NCI-H82 treated with DMSO at 0.1 percent for 48 hours (cell line): ENCODE data around the gene EPHA2.
"Not testable (repeated sequence)": the region's sequence is repeated elsewhere in the genome, so short reads cannot be mapped to it uniquely, and the experiment has no call there.

Experiments
- DNase-seq: peaks from one replicate; lab custom pipeline; 2025; ENCODE audit not compliant: unreplicated experiment; lab: John Stamatoyannopoulos, UW

Gene EPHA2

GRCh38 chr1:16122350-16122881 is 33.5 kb downstream of the EPHA2 start:
- no peak for DNase-seq

DNA sequence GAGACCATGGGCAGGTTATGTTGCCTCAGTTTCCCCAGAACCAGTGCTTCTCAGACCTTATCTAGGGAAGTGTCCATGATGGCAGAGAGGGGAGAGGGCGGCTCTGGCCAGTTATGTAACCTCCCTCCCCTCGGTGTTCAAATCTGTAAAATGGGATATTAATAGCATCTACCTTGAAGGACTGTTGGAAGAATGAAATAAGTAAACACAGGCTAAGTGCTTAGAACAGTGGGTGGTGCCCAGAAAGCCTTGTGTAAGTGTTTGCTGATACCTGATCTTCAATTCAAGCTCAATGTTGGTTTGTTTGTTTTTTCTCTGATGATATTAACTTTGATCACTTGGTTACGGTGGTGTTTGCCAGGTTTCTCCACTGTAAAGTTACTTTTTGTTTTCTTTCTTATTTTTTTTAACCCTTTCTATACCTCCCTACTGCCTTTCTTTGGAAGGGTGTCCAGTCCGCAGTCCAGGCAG is 34.9 kb downstream of the EPHA2 start:
- no peak for DNase-seq

DNA sequence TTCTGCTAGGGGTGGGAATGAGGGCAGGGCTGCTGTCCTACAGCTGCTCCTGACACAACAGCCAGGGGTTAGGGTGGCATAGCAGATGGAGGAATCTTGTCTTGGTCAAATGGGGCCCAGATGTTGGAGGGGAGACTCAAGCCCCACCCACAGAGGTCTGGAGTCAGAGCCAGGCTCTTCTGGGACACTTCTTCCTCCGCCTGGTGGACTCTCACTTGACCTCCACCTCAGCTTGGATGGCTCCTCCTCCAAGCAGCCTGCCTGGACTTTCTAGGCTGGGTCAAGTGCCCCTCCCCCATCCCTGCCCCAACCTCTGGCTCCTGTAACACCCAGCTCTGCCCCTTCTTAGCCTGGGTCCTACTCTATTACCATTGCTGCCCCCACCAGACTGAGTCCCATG is 35.5 kb downstream of the EPHA2 start:
- no peak for DNase-seq

GRCh38 chr1:16119926-16120325 is 35.9 kb downstream of the EPHA2 start:
- no peak for DNase-seq

DNA sequence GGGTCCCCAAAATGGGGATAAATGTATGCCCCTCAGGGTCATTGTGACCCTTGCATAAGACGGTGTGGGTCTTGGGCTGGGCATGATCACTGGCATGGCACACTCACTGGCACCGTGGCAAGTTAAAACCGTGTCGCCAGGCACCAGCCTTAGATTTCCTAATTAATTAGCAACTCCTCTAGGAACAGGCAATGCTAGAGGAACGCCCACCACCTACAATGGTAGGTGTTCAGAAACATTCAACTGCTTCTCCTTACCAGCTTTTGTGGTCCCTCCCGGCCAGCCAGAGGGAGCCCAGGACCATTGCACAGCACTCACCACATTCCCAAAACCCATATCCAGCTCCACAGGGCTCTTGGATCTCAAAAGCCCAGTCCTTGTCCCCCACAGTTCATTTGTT is 36.4 kb downstream of the EPHA2 start:
- no peak for DNase-seq

- DNase-seq: no peak
Measured at GRCh38 chr1:16118706-16119105, 37.2 kb downstream of the EPHA2 start.

GRCh38 chr1:16117936-16118335 is 37.9 kb downstream of the EPHA2 start:
- DNase-seq: no peak

GRCh38 chr1:16117369-16117768 is 38.5 kb downstream of the EPHA2 start:
- DNase-seq: no peak

DNA sequence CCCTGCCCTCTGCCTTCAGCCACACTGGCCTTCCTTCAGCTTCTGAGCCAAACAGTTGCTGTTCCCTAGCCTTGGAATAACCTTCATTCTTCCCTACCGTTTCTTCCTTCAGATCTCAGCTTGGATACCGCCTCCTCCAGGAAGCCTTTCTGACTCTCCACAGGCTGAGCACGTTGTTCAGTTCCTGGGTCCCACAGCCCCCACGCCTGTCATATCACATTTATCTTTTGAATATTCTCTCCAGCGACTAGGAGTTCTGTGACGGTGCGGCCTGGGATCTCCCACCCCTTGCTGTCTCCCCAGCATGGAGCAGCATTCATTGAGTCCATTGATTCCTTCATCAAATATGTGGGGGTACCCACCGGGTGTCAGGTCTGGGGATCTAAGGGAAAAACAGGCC is 39.2 kb downstream of the EPHA2 start:
- no peak for DNase-seq

DNA sequence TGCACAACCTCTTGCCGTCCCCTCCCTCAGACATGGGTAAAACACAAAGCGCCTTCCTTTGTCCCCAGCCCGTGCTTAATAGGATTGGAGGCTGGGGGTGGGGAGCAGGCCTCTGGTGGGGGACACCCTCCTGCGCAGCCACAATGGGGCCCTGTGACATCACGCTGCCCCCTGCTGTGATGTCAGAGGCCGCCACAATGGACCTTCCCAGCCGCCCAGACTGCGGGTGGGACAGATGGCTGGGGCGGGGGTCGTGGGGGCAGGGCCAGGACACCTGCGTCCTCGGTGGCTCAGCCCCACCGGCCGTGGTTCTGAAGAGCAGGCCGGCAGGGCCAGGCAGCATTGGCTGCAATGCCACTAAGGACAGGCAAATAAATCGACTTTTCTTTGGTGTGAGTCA is 39.9 kb downstream of the EPHA2 start:
- peak; percentile 7 for DNase-seq

- no peak for DNase-seq
Measured at GRCh38 chr1:16115468-16115983, 40.3 kb downstream of the EPHA2 start.

DNA sequence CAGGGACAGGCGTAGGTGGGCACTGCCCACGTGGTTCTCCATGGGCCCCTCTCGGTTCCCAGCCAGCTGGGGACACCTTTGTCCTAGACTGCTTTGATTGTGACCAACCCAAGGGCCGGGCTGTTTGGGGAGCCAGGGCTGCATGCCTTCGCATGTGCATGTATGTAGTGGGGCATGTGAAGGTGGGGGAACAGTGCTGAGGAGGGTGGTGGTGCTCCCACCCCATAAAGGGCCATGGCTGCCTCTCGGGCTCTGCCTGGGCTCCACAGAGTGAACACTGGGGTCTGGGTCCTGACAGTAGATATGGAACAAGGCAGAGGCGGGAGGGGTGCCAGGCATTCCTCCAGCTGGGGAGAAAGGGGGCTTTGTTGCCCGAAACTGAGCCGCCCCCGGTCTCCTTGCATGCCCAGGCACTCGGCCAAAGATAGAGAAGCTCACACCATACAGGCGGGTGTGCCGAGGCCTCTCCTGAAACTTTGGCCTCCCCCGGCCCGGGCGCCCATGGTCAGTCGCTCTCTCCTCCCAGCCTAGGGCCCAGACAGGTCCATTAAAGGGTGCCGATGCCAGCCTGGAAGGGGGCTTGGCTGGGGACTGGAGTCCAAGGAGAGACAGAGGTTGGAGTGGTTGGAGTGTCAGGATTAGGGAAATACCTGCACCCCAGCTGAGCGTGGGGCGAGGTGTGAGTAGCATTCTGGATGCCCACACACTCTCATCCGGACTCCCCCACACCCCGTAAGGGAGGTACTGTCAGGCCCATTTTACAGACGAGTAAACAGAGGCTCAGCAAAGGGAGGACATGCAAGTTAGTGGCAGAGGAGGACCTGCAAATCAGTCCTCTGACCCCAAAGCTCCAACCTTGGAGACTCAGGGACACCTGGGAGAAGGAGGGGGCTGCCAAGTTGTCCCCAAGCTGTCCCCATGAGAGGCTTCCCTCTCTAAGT is 41.1 kb downstream of the EPHA2 start:
- DNase-seq: no peak

- DNase-seq: no peak
Measured at GRCh38 chr1:16112596-16113555, 43.0 kb downstream of the EPHA2 start.

DNA sequence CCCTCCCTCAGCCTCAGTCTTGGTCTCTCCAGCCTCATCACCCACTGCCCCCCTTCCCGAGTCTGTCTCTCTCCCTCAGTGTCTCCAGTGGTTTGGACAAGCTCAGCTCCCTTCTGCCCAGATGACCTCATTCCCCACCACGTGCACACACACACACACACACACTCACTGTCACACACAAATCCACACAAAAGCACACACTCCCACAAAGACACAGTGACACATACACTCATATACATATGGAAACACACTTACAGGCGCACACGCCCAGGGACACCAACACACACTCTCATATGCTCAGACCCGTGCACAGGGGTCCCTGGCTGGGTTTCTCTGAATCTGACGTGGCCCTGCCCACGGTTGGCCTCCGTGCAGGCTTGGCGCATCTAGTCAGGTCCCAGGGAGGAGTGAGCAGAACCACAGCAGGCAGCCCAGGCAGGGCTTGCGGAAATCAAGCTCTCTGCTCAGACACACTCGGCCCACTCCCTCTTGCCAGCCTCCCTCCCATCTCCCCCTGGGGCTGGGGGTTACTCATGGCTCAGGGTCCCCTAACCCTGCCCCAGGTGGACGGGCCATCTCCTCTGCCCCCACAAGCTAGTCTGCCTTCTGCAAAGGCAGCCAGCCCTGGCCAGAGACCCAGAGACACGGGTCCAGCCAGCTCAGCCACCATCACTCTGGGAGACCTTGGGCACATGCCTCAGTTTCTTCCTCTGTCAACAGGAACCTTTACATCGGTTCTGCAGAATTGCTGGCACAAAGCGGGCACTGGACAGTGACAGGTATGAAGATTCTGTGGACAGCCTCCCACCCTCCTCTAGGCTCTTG is 43.9 kb downstream of the EPHA2 start:
- no peak for DNase-seq

- DNase-seq: no peak
Measured at GRCh38 chr1:16110884-16111283, 45.0 kb downstream of the EPHA2 start.

GRCh38 chr1:16110456-16110855 is 45.4 kb downstream of the EPHA2 start:
- no peak for DNase-seq

- no peak for DNase-seq
Measured at GRCh38 chr1:16109571-16109970, 46.3 kb downstream of the EPHA2 start.

GRCh38 chr1:16107039-16107438 is 48.8 kb downstream of the EPHA2 start:
- not testable (repeated sequence) for DNase-seq

DNA sequence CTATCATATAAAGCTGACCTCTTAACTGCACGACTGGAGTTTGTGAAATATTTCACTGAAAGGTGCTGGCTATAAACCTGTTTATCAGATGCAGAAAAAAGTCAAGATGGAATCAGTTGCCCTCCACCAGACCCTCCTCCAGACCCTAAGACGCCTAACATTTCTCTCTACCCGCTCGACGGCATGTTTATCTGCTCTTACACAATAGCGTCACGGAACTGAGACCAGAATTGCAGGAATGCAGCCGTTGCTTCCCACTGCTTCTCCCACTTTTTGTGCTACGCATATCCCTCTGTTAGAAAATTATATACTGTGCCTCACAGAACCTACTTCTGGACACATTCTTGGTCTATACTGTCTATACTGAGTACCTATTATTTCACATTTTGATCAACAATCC is 54.2 kb downstream of the EPHA2 start:
- no peak for DNase-seq

- no peak for DNase-seq
Measured at GRCh38 chr1:16099412-16099811, 56.5 kb downstream of the EPHA2 start.
